Neural progenitor cell (in vitro differentiated cells): ENCODE measurements around the gene LAMB4. TPM values are rescaled to one million over a fixed set of nuclear protein-coding genes. Genes with fewer than 3 reads are reported as not detected.

Experiments used
- DNase-seq: peaks from one replicate; pipeline ENCODE4 v3.0.0-alpha.2; 2016; ENCODE audit warnings: low spot score
- H2AFZ ChIP-seq: fragments of 200-600 bp; sonication (generic); replicated peaks from 2 replicates; pipeline ENCODE4 v1.6.1; 2016; ENCODE audit warnings: antibody characterized with exemption
- H3F3A ChIP-seq: fragments of 200-600 bp; sonication (generic); 2 replicates; pipeline ENCODE4 v1.6.1; 2016; ENCODE audit warnings: antibody characterized with exemption, low read depth
- H3K27ac ChIP-seq: fragments of 200-600 bp; sonication (generic); 2 replicates; pipeline ENCODE4 v1.5.1; 2016; ENCODE audit warnings: mild to moderate bottlenecking
- H3K27me3 ChIP-seq: fragments of 200-600 bp; sonication (generic); 2 replicates; pipeline ENCODE4 v1.6.1; 2016; ENCODE audit warnings: mild to moderate bottlenecking, moderate library complexity
- H3K36me3 ChIP-seq: fragments of 200-600 bp; sonication (generic); 2 replicates; pipeline ENCODE4 v1.5.1; 2016
- H3K4me1 ChIP-seq: fragments of 200-600 bp; sonication (generic); 2 replicates; pipeline ENCODE4 v1.6.1; 2016; ENCODE audit warnings: mixed run types
- H3K4me2 ChIP-seq: fragments of 200-600 bp; sonication (generic); 2 replicates; pipeline ENCODE4 v1.6.1; 2016
- H3K4me3 ChIP-seq: fragments of 200-600 bp; sonication (generic); 2 replicates; pipeline ENCODE4 v1.5.1; 2016
- H3K79me2 ChIP-seq: fragments of 200-600 bp; sonication (generic); 2 replicates; pipeline ENCODE4 v1.6.1; 2016; ENCODE audit warnings: low read depth
- H3K9ac ChIP-seq: fragments of 200-600 bp; sonication (generic); 2 replicates; pipeline ENCODE4 v1.6.1; 2016
- H3K9me3 ChIP-seq: fragments of 200-600 bp; sonication (generic); 2 replicates; pipeline ENCODE4 v1.5.1; 2016; ENCODE audit warnings: low read depth
- H4K20me1 ChIP-seq: fragments of 200-600 bp; sonication (generic); 2 replicates; pipeline ENCODE4 v1.6.1; 2016; ENCODE audit warnings: low read depth
- H3K27ac Mint-ChIP-seq: 3 replicates; pipeline ENCODE4 v1.8.0; 2021; ENCODE audit warnings: mixed read lengths
- H3K27me3 Mint-ChIP-seq: 2 replicates; pipeline ENCODE4 v1.8.0; 2022; ENCODE audit warnings: low read depth, mild to moderate bottlenecking, inconsistent platforms, moderate library complexity, mixed read lengths; ENCODE audit not compliant: insufficient read depth
- H3K36me3 Mint-ChIP-seq: 3 replicates; pipeline ENCODE4 v1.8.0; 2021; ENCODE audit warnings: mixed read lengths
- H3K4me1 Mint-ChIP-seq: 3 replicates; pipeline ENCODE4 v1.8.0; 2021; ENCODE audit warnings: mixed read lengths
- H3K4me3 Mint-ChIP-seq: 3 replicates; pipeline ENCODE4 v1.8.0; 2021; ENCODE audit warnings: mild to moderate bottlenecking, moderate library complexity, mixed read lengths
- H3K9me3 Mint-ChIP-seq: 3 replicates; pipeline ENCODE4 v1.8.0; 2020; ENCODE audit warnings: mixed read lengths
- CTCF ChIP-seq: fragments of 200-600 bp; sonication (generic); IDR thresholded peaks from 2 replicates; pipeline ENCODE4 v1.5.1; 2017; ENCODE audit warnings: antibody characterized with exemption, mild to moderate bottlenecking
- EZH2 ChIP-seq: fragments of 200-600 bp; sonication (generic); IDR thresholded peaks from 2 replicates; pipeline ENCODE4 v1.6.1; 2017; ENCODE audit warnings: antibody characterized with exemption, mild to moderate bottlenecking, moderate library complexity
- EZH2phosphoT487 ChIP-seq: fragments of 200-600 bp; sonication (generic); IDR thresholded peaks from 2 replicates; pipeline ENCODE4 v1.6.1; 2017; ENCODE audit warnings: antibody characterized with exemption
- total RNA-seq: library from RNA; depleted of rRNA; stranded (reverse); fragments of >200 nt; gene quantifications from 2 replicates; pipeline ENCODE4 v1.2.3, GENCODE V29; 2015; ENCODE audit warnings: low replicate concordance

LAMB4 gene
- total RNA-seq, 1 donor from 2014 or later: not detected

GRCh38 chr7:108072116-108072515 lies 58.0 kb downstream of the LAMB4 start:
- H3K27me3 ChIP-seq: no peaks in the 10 kb centered on the region
- Mint-ChIP-seq H3K9me3 (no peaks in the 10 kb centered on the region), H3K27me3 (peaks cover 2% of the 10 kb centered on the region), H3K4me3 (no peak overlapping the region), H3K36me3 (no peaks in the 10 kb centered on the region), H3K27ac (no peak overlapping the region), H3K4me1 (no peaks in the 10 kb centered on the region)
- H4K20me1 ChIP-seq: no peaks in the 10 kb centered on the region
- no peaks in the 10 kb centered on the region for H3K79me2 ChIP-seq
- no peaks in the 10 kb centered on the region for H3K4me1 ChIP-seq
- H3K9ac ChIP-seq: no peak overlapping the region
- H3K36me3 ChIP-seq: no peaks in the 10 kb centered on the region
- no peak for DNase-seq
- no peak overlapping the region for H3K4me2 ChIP-seq
- H3F3A ChIP-seq: no peaks in the 10 kb centered on the region
- no peaks in the 10 kb centered on the region for H3K9me3 ChIP-seq
- TF ChIP-seq EZH2phosphoT487: no peak
- no peak for TF ChIP-seq CTCF
- no peak for TF ChIP-seq EZH2
- no peak overlapping the region for H3K27ac ChIP-seq
- no peak overlapping the region for H2AFZ ChIP-seq
- H3K4me3 ChIP-seq: no peak overlapping the region

- no peak for DNase-seq
- Mint-ChIP-seq H3K4me1 (no peaks in the 10 kb centered on the region), H3K36me3 (no peaks in the 10 kb centered on the region), H3K27ac (no peak overlapping the region), H3K4me3 (no peak overlapping the region), H3K27me3 (peaks cover 2% of the 10 kb centered on the region), H3K9me3 (no peaks in the 10 kb centered on the region)
- Histone ChIP-seq H3K9me3 (no peaks in the 10 kb centered on the region), H3K4me3 (no peak overlapping the region), H3K9ac (no peak overlapping the region), H3K79me2 (no peaks in the 10 kb centered on the region), H3F3A (no peaks in the 10 kb centered on the region), H3K4me2 (no peak overlapping the region), H3K4me1 (no peaks in the 10 kb centered on the region), H3K36me3 (no peaks in the 10 kb centered on the region), H3K27ac (no peak overlapping the region), H3K27me3 (no peaks in the 10 kb centered on the region), H4K20me1 (no peaks in the 10 kb centered on the region), H2AFZ (no peak overlapping the region)
- no peak for TF ChIP-seq EZH2phosphoT487
- TF ChIP-seq EZH2: no peak
- no peak for TF ChIP-seq CTCF
Measured at GRCh38 chr7:108071551-108071950, 58.6 kb downstream of the LAMB4 start.

- Mint-ChIP-seq H3K27ac (no peak overlapping the region), H3K4me1 (no peaks in the 10 kb centered on the region)
- DNase-seq: no peak
Measured at GRCh38 chr7:108069646-108070045, 60.5 kb downstream of the LAMB4 start.

More at GRCh38 chr7:108069646-108070045, 60.5 kb downstream of the LAMB4 start:
- no peaks in the 10 kb centered on the region for H3K36me3 Mint-ChIP-seq
- Histone ChIP-seq H3K9ac (no peak overlapping the region), H3K36me3 (no peaks in the 10 kb centered on the region), H3K9me3 (no peaks in the 10 kb centered on the region), H2AFZ (no peak overlapping the region), H4K20me1 (no peaks in the 10 kb centered on the region), H3F3A (no peaks in the 10 kb centered on the region), H3K4me2 (no peak overlapping the region), H3K27ac (no peak overlapping the region), H3K27me3 (no peaks in the 10 kb centered on the region), H3K4me1 (no peaks in the 10 kb centered on the region), H3K4me3 (no peak overlapping the region), H3K79me2 (no peaks in the 10 kb centered on the region)
- TF ChIP-seq EZH2 (no peak), EZH2phosphoT487 (no peak), CTCF (no peak)
- H3K27me3 Mint-ChIP-seq: peaks cover 2% of the 10 kb centered on the region
- H3K4me3 Mint-ChIP-seq: no peak overlapping the region
- H3K9me3 Mint-ChIP-seq: no peaks in the 10 kb centered on the region
